HUES6 (cell line): ENCODE measurements around the gene DIO1.

Source experiments
- H3K27ac ChIP-seq: 2 replicates; pipeline ENCODE4 v1.7.0; 2013; ENCODE audit warnings: low read depth, mild to moderate bottlenecking, low read length, inconsistent platforms
- H3K27me3 ChIP-seq: 2 replicates; pipeline ENCODE4 v1.6.1; 2013; ENCODE audit warnings: low read length; ENCODE audit not compliant: control insufficient read depth, insufficient read depth
- H3K36me3 ChIP-seq: 2 replicates; pipeline ENCODE4 v1.6.1; 2013; ENCODE audit warnings: low read length; ENCODE audit not compliant: control insufficient read depth, insufficient read depth
- H3K4me1 ChIP-seq: 2 replicates; pipeline ENCODE4 v1.6.1; 2013; ENCODE audit warnings: low read length; ENCODE audit not compliant: control insufficient read depth, insufficient read depth
- H3K4me3 ChIP-seq: 2 replicates; pipeline ENCODE4 v1.5.1; 2013; ENCODE audit warnings: low read depth, low read length
- H3K9ac ChIP-seq: one replicate; pipeline ENCODE4 v1.6.1; 2013; ENCODE audit warnings: mild to moderate bottlenecking, low read length
- H3K9me3 ChIP-seq: 2 replicates; pipeline ENCODE4 v1.6.1; 2013; ENCODE audit warnings: low read depth, low read length; ENCODE audit not compliant: control insufficient read depth, insufficient read depth

Gene DIO1

DNA sequence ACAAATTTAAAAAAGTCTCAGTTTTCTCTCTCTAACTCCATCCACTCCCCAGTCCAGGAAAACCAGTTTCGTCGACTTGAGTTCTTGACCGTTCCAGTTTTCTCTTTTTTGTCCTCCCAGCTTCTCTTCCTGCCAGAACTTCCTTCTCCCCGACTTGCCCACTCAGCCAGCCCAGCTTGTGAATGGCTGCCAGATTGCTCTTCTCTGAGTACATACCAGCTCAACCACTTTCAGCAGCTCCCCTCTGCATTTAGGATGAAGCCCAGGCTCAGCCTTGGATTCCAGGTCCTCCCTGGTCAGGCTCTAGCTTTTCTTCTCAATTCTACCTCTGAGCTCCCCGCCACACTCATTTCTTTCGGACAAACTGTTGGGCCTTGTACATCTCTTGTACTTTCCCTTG is 1.4 kb downstream of the DIO1 start:
- Histone ChIP-seq H3K9ac (peak overlapping the region; percentile 35), H3K4me1 (peaks cover 1% of the 10 kb centered on the region; the same call in 1 of the 2 replicates), H3K27me3 (no peaks in the 10 kb centered on the region), H3K27ac (no peak overlapping the region), H3K36me3 (no peaks in the 10 kb centered on the region), H3K4me3 (no peak overlapping the region), H3K9me3 (no peaks in the 10 kb centered on the region)

DNA sequence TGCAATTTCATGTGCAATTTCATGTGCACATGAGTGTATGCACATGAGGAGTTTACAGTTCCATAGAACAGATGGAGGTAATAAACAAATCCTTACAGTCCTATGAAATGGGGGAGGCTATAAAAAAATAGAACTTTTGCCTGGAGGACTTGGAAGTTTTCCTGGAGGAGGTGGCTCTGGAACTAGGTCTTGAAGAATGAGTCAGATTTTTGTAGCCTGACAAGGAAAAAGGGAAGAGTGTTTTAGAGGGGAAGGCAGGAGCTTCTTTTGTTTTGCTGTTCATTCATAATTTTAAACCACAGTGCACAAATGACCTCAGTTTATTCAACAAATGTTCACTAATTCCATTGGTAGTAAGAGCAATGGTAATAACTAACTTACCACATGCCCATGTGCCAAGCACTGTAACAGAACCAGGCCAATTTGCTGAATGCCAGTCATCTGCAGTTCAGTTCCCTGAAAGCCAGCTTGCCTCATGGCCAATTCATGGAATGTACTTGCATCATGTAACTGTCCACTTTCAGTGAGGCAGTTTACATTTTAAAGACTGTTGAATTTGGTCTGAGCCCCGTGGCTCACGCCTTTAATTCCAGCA is 2.7 kb downstream of the DIO1 start:
- Histone ChIP-seq H3K27ac (no peak overlapping the region), H3K36me3 (no peaks in the 10 kb centered on the region), H3K4me1 (no peaks in the 10 kb centered on the region), H3K27me3 (no peaks in the 10 kb centered on the region), H3K9me3 (no peaks in the 10 kb centered on the region), H3K4me3 (no peak overlapping the region), H3K9ac (no peak overlapping the region)

DNA sequence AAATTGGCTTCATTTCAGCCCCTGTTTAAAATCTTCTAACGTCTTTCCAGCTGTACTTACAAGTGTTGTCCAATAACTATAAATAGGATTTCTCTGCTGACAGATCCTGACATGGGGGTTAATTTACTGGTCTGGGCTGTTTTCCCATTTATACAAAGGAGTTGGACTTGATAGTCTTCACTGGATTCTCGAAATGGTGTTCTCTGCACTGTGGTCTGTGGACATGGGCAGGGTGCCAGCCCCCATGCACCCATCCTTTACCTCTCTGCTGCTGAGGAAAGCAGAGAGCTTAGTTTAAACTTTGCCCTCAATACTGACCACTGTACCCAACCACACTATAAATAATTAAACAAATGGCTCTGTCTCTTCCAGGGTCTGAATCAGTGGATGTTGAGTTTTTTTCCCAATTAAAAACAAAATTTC is 5.2 kb downstream of the DIO1 start:
- no peaks in the 10 kb centered on the region for H3K4me1 ChIP-seq
- no peaks in the 10 kb centered on the region for H3K36me3 ChIP-seq
- H3K4me3 ChIP-seq: no peak overlapping the region
- no peaks in the 10 kb centered on the region for H3K9me3 ChIP-seq
- no peaks in the 10 kb centered on the region for H3K27me3 ChIP-seq
- no peak overlapping the region for H3K9ac ChIP-seq
- H3K27ac ChIP-seq: no peak overlapping the region

DNA sequence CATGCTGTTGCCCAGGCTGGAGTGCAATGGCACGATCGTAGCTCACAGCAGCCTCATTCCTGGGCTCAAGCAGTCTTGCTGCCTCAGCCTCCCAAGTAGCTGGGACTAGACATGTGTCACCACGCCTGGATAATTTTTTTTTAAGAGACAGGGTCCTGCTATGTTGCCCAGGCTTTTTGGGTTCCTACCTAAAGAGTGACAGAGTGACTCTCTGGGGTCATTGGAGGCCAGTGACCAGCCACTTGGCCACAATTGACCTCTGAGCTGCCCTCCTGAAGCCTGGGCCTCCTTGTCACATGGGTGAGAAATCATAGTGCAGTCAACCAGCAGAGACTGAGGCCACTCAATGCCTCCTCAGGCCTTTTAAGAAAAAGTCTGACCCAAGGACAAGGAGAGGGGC is 5.7 kb downstream of the DIO1 start:
- H3K9me3 ChIP-seq: no peaks in the 10 kb centered on the region
- no peak overlapping the region for H3K9ac ChIP-seq
- H3K4me1 ChIP-seq: no peaks in the 10 kb centered on the region
- no peaks in the 10 kb centered on the region for H3K27me3 ChIP-seq
- no peaks in the 10 kb centered on the region for H3K36me3 ChIP-seq
- H3K27ac ChIP-seq: no peak overlapping the region
- H3K4me3 ChIP-seq: no peak overlapping the region

DNA sequence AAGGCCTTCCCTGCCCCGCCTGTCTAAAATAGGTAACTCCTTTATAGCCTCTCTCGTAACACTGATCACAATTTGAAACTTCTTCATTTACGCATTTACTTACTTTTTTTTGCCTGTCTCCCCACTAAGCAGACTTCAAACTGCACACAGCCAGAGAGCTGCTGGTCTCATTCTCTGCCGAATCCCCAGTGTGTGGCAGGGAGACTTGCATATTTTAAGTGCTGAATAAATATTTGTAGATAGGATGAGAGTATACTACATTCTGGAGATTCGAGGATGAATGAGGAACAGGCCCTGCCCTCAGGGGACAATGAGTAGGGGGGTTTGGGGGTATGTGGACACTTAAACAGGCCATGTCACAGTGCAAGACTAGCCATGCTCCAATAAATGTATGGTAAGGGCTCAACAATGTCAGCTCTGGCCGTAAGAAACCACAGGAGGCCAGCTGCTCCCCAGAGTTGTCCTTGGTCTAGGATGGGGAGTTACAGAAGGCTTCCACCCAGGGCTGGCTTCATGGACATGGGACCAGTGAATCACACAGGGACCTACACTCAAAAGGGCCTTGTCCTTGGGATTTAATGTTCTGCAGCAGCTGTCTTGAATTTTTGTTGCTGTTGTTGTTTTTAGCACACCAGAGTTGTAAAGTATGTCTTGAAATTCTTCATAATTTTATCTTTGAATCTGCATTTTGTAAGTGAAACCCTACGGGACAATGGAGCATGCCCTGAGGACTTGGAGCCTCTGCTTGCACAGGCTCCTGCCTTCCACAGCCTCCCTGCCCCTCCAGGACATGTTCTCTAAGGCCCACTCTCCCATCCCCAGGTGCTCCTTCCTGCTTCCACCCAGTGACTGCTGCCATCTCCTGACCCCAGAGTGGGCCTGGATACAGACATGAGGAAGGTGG is 8.5 kb downstream of the DIO1 start:
- Histone ChIP-seq H3K9ac (no peak overlapping the region), H3K4me1 (no peaks in the 10 kb centered on the region), H3K4me3 (no peak overlapping the region), H3K27ac (no peak overlapping the region), H3K36me3 (no peaks in the 10 kb centered on the region), H3K9me3 (no peaks in the 10 kb centered on the region), H3K27me3 (no peaks in the 10 kb centered on the region)

DNA sequence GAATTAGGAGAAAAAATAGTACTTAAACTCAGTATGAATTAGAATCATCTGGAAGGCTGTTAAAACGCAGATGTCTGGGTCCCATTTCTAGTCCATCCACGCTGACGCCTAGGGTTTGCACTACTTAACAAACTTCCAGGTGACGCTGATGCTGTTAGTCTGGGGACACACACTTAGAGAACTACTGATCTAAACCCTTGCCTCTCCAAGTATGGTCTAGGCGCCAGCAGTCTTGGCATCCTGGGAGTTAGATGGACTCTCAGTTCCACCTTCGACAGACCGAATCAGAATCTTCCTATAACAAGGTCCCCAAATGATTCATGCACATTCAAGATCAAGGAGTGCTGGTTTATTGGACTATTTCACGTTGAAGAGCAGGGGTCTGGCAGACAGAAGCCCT is 11.5 kb downstream of the DIO1 start:
- H3K4me1 ChIP-seq: no peaks in the 10 kb centered on the region

DNA sequence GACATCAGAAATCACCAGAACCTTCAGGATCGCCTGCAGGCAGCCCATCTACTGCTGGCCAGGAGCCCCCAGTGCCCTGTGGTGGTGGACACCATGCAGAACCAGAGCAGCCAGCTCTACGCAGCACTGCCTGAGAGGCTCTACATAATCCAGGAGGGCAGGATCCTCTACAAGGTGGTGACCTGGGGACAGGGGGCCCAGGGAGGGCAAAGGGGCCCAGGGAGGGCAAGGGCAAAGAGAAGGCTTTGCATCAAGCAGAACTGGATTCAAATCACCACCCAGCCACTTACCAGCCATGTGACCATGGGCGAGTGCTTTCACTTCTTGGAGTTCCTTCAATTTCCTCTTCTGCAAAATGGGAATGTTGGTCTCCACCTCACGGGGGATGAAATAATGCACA is 12.1 kb downstream of the DIO1 start:
- H3K4me3 ChIP-seq: no peak overlapping the region
- no peaks in the 10 kb centered on the region for H3K36me3 ChIP-seq
- no peaks in the 10 kb centered on the region for H3K4me1 ChIP-seq

More for the DNA sequence above, 11.5 kb downstream of the DIO1 start:
- no peak overlapping the region for H3K4me3 ChIP-seq
- H3K27me3 ChIP-seq: no peaks in the 10 kb centered on the region
- no peaks in the 10 kb centered on the region for H3K9me3 ChIP-seq
- H3K9ac ChIP-seq: no peak overlapping the region
- no peak overlapping the region for H3K27ac ChIP-seq
- H3K36me3 ChIP-seq: no peaks in the 10 kb centered on the region

DNA sequence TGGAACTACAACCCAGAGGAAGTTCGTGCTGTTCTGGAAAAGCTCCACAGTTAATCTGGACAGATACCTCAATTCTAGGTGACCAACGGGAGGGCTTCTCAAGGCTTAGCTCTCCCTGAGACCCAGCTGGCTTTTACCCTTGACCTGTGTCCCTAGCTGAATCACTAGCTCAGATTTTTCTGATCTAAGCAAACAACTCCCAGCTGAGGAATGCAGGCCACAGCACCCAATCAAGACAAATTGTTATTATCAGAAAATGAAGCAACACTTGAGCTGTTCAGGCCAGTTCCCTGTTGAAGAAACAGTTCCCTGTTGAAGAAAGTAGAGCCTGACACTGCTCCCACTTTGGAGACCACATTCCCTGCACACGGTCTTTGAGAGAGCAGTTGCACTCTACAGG is 16.0 kb downstream of the DIO1 start:
- no peaks in the 10 kb centered on the region for H3K27me3 ChIP-seq
- no peak overlapping the region for H3K27ac ChIP-seq
- no peaks in the 10 kb centered on the region for H3K36me3 ChIP-seq
- H3K4me3 ChIP-seq: no peak overlapping the region
- no peak overlapping the region for H3K9ac ChIP-seq
- H3K4me1 ChIP-seq: peaks cover 18% of the 10 kb centered on the region
- no peaks in the 10 kb centered on the region for H3K9me3 ChIP-seq

More for the DNA sequence above, 12.1 kb downstream of the DIO1 start:
- H3K9ac ChIP-seq: no peak overlapping the region
- no peaks in the 10 kb centered on the region for H3K27me3 ChIP-seq
- H3K9me3 ChIP-seq: no peaks in the 10 kb centered on the region
- H3K27ac ChIP-seq: no peak overlapping the region

DNA sequence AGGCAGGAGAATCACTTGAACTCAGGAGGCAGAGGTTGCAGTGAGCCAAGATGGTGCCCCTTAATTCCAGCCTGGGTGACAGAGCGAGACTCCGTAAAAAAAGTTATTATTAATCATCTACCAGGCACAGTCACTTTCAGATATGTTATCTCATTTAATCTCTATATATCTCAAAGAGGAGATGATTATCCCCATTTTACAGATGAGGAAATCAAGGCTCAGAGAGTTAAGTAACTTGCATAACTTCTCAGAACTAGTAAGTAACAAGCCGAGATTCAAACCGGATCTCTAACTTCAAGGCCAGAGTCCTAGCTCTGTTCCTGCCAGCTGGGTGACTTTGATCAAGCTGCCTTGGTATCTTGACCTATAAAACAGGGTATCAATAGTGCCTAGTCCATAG is 17.5 kb downstream of the DIO1 start:
- no peak overlapping the region for H3K27ac ChIP-seq
- H3K9ac ChIP-seq: no peak overlapping the region
- no peaks in the 10 kb centered on the region for H3K36me3 ChIP-seq
- H3K27me3 ChIP-seq: no peaks in the 10 kb centered on the region
- peaks cover 23% of the 10 kb centered on the region for H3K4me1 ChIP-seq
- no peaks in the 10 kb centered on the region for H3K9me3 ChIP-seq
- no peak overlapping the region for H3K4me3 ChIP-seq

DNA sequence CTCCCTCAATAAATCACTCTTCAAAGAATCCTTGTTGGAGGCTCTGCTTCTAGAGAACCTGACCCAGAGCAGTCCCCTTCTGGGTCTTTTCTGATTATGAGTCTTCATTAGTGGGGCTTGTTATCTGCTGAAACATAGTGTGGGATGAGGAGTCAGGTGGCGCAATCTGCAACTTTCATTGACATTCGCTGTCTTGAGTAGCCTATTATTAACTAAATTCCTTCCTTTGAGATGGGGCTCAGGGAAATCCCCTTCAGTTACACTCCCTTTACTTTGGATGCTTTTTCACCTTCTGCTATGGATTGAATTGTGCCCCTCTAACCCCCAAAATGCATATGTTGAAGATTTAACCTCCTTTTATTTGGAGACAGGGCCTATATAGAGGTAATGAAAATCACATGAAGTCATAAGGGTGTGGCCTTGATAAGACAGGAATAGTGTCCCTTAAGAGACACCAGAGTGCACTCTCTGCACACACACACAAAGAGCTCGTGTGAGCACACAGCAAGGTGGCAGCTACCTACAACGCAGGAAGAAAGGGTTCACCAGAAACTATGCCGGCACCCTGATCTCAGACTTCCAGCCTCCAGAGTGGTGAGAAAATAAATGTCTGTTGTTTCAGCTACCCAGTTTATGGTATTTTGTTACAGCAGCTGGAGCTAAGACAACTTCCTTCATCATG is 19.5 kb downstream of the DIO1 start:
- no peak overlapping the region for H3K4me3 ChIP-seq
- no peaks in the 10 kb centered on the region; the same call in 1 of the 2 replicates for H3K36me3 ChIP-seq
- no peak overlapping the region for H3K9ac ChIP-seq
- H3K4me1 ChIP-seq: peaks cover 23% of the 10 kb centered on the region
- H3K9me3 ChIP-seq: no peaks in the 10 kb centered on the region
- no peak overlapping the region for H3K27ac ChIP-seq
- H3K27me3 ChIP-seq: no peaks in the 10 kb centered on the region

DNA sequence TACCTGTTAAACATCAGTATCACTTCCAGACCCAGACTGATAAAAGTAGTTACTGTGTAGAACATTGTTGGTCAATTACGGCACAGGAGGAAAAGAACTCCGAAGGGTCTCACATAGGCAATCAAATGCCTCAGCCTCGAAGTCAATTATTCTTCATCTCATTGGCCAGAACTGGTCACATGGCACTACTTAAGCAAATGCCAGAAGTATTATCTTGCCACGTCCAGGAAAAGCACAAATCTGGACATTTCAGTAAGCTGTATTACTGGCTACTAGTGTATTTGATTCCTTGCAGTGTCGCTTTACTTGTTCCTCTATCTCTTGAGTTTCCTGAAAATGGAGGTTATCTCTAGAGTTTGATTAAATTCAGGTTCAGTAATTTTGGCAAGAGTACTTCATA is 24.4 kb downstream of the DIO1 start:
- H3K9me3 ChIP-seq: no peaks in the 10 kb centered on the region
- no peak overlapping the region for H3K4me3 ChIP-seq
- peaks cover 10% of the 10 kb centered on the region; the same call in 1 of the 2 replicates for H3K36me3 ChIP-seq
- H3K27me3 ChIP-seq: no peaks in the 10 kb centered on the region
- no peak overlapping the region for H3K9ac ChIP-seq
- peaks cover 16% of the 10 kb centered on the region for H3K4me1 ChIP-seq
- H3K27ac ChIP-seq: no peak overlapping the region
